Breast epithelium (tissue), 4 donors: ENCODE results near the gene SPATA12. TPM values are rescaled to one million over a fixed set of nuclear protein-coding genes. Genes with fewer than 3 reads are reported as not detected.

Experiments
- DNase-seq, 2 donors: peaks; one replicate each; pipeline ENCODE4 v3.0.0-alpha.2; 2019; ENCODE audit warnings: low spot score in 2 of 2
- H3K27ac ChIP-seq, 2 donors: fragments of 200-600 bp; sonication (generic) in 1 of 2; one replicate each; pipeline ENCODE4 v1.5.1; 2016 to 2019; ENCODE audit warnings: mild to moderate bottlenecking in 1 of 2
- H3K27me3 ChIP-seq, 2 donors: fragments of 200-600 bp; sonication (generic) in 1 of 2; one replicate each; pipeline versions ENCODE4 v1.5.1 to v1.6.0; 2017 to 2019; ENCODE audit warnings: control low read depth in 1 of 2, mild to moderate bottlenecking in 1 of 2
- H3K36me3 ChIP-seq: fragments of 200-600 bp; one replicate; pipeline ENCODE4 v1.5.1; 2019
- H3K4me1 ChIP-seq, 2 donors: fragments of 200-600 bp; sonication (generic); one replicate each; pipeline ENCODE4 v1.5.1; 2016 to 2019; ENCODE audit warnings: control low read depth in 1 of 2
- H3K4me3 ChIP-seq, 3 donors: fragments of 200-600 bp; sonication (generic); 1 replicate in 2 of 3; 2 replicates in 1 of 3; pipeline ENCODE4 v1.5.1; 2016 to 2019; ENCODE audit warnings: mild to moderate bottlenecking in 3 of 3, moderate library complexity in 2 of 3
- H3K9me3 ChIP-seq, 2 donors: fragments of 200-600 bp; sonication (generic) in 1 of 2; one replicate each; pipeline ENCODE4 v1.5.1; 2016 to 2019; ENCODE audit warnings: control low read depth in 1 of 2
- POLR2A ChIP-seq: fragments of 450-650 bp; IDR thresholded peaks from one replicate; pipeline ENCODE4 v1.6.1; 2016; ENCODE audit warnings: antibody characterized with exemption, mild to moderate bottlenecking, moderate library complexity
- POLR2AphosphoS5 ChIP-seq, 3 donors: sonication (generic); formaldehyde crosslinking; IDR thresholded peaks; one replicate each; pipeline ENCODE4 v1.6.1; 2017; ENCODE audit warnings: antibody characterized with exemption in 3 of 3
- intact Hi-C: fragments of 100-400 bp; cut with DNase I; formaldehyde crosslinking; loops from one replicate; pipeline ENCODE4 v1.15.1; 2023; ENCODE audit warnings: low total_unique reads
- total RNA-seq, 3 donors: library from RNA; depleted of rRNA; stranded (reverse); fragments of >200 nt; gene quantifications; one replicate each; pipeline ENCODE4 v1.1.0, GENCODE V29; 2016
- TF ChIP-seq, protein P1 (sequence below), 3 donors: fragments of 450-650 bp; IDR thresholded peaks; one replicate each; pipeline ENCODE4 v1.5.1; 2016 to 2017; ENCODE audit warnings: antibody characterized with exemption in 3 of 3, mild to moderate bottlenecking in 3 of 3, moderate library complexity in 3 of 3

The SPATA12 gene
- total RNA-seq, 3 donors from 2014 or later = 0.29 TPM; not detected in 2

DNA sequence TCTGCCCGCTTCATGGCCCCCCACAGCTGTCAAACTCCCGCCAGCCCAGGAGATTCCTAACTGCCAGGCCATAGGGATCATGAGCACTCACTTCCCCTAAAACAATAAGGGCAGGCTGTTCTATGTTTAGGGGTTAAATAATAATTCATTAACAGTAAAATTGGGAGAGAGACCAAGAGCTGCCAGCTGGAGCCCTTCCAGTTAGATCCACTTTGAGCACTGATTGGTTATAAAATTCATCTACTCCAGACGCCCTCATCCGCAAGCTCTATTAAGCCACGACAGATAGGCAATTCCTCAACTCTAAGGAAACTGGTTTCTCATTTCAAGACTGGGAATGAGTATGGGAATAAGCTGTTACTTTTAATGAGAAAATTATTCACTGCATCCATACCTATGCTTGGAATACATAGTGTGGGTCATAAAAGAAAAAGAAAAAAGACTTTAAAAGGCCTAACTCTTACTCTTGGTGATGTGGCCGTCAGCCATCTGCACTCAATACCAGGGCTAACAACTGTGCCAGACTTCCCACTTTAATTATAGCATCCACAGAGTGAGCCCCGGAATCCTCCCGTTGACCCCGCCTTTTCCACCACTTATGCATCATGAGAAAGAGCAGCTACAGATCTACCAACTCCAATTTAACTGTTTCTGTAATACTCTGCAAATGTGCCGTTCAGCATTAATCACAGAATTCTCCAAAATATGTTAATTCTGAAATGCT, 60.1 kb downstream of the SPATA12 start:
- H3K27me3 ChIP-seq = no peaks in the 10 kb centered on the region
- no peak for DNase-seq
- no peak overlapping the region for H3K4me3 ChIP-seq
- H3K4me1 ChIP-seq = no peaks in the 10 kb centered on the region
- no peak for TF ChIP-seq POLR2AphosphoS5 (IDR thresholded peaks at IDR 0.05)
- TF ChIP-seq POLR2A = no peak
- TF ChIP-seq, protein P1, sequence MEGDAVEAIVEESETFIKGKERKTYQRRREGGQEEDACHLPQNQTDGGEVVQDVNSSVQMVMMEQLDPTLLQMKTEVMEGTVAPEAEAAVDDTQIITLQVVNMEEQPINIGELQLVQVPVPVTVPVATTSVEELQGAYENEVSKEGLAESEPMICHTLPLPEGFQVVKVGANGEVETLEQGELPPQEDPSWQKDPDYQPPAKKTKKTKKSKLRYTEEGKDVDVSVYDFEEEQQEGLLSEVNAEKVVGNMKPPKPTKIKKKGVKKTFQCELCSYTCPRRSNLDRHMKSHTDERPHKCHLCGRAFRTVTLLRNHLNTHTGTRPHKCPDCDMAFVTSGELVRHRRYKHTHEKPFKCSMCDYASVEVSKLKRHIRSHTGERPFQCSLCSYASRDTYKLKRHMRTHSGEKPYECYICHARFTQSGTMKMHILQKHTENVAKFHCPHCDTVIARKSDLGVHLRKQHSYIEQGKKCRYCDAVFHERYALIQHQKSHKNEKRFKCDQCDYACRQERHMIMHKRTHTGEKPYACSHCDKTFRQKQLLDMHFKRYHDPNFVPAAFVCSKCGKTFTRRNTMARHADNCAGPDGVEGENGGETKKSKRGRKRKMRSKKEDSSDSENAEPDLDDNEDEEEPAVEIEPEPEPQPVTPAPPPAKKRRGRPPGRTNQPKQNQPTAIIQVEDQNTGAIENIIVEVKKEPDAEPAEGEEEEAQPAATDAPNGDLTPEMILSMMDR (IDR thresholded peaks at IDR 0.05) = no peak
- no peaks in the 10 kb centered on the region for H3K36me3 ChIP-seq
- no peak overlapping the region for H3K27ac ChIP-seq
- intact Hi-C loops = no loop called here
- H3K9me3 ChIP-seq = no peaks in the 10 kb centered on the region

Other genes starting within 250 kb of the SPATA12 start
- 10 to 100 TPM in 2 of 3 donors, 1 to 10 TPM in 1; 3.0 to 31.8 (median 31.0) TPM for gene IL17RD, start 104.7 kb downstream of the SPATA12 start, total RNA-seq
- gene HESX1, start 139.3 kb downstream of the SPATA12 start, total RNA-seq = 1 to 10 TPM in 1 of 3 donors, under 1 TPM in 2; 0.48 to 1.3 (median 0.66) TPM
- 10 to 100 TPM; 42.4 to 69.4 (median 58.3) TPM for gene APPL1, start 167.1 kb downstream of the SPATA12 start, total RNA-seq
- gene ASB14, start 232.0 kb downstream of the SPATA12 start, total RNA-seq = not detected